GM12865 (cell line): Measurements from ENCODE around the gene TMEM158.

Experiments
- DNase-seq: peaks from one replicate; pipeline ENCODE4 v3.0.0; 2010; ENCODE audit warnings: low read depth
- H3K4me3 ChIP-seq: 2 replicates; pipeline ENCODE4 v1.5.1; 2011; ENCODE audit warnings: mild to moderate bottlenecking, low read depth, low read length, control low read depth
- TF ChIP-seq, protein P1 (sequence below): IDR thresholded peaks from 2 replicates; pipeline ENCODE4 v1.5.1; 2011; ENCODE audit warnings: low read length, control low read depth, low read depth, inconsistent platforms; ENCODE audit not compliant: insufficient read depth; ENCODE audit errors: missing control alignments

TMEM158 gene

DNA sequence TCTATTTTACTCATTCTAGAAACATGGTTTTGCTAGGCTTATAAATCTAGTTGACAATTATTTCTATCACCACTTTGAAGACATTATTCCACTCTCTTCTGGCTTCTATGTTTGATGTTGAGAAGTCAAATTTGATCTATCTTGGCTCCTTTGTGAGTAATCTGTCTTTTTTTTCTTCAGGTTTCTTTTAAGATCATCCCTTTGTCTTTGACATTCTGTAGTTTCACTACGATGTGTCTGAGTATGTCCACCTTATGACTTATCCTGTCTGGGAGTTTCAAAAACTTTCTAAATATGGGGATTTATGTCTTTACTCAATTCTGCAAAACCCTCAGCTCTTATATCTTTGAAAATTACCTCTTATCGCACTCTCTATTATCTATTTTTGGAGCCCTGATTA is 41.0 kb upstream of the TMEM158 start:
- TF ChIP-seq, protein P1, sequence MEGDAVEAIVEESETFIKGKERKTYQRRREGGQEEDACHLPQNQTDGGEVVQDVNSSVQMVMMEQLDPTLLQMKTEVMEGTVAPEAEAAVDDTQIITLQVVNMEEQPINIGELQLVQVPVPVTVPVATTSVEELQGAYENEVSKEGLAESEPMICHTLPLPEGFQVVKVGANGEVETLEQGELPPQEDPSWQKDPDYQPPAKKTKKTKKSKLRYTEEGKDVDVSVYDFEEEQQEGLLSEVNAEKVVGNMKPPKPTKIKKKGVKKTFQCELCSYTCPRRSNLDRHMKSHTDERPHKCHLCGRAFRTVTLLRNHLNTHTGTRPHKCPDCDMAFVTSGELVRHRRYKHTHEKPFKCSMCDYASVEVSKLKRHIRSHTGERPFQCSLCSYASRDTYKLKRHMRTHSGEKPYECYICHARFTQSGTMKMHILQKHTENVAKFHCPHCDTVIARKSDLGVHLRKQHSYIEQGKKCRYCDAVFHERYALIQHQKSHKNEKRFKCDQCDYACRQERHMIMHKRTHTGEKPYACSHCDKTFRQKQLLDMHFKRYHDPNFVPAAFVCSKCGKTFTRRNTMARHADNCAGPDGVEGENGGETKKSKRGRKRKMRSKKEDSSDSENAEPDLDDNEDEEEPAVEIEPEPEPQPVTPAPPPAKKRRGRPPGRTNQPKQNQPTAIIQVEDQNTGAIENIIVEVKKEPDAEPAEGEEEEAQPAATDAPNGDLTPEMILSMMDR = no peak
- DNase-seq = no peak
- H3K4me3 ChIP-seq = no peak overlapping the region

DNA sequence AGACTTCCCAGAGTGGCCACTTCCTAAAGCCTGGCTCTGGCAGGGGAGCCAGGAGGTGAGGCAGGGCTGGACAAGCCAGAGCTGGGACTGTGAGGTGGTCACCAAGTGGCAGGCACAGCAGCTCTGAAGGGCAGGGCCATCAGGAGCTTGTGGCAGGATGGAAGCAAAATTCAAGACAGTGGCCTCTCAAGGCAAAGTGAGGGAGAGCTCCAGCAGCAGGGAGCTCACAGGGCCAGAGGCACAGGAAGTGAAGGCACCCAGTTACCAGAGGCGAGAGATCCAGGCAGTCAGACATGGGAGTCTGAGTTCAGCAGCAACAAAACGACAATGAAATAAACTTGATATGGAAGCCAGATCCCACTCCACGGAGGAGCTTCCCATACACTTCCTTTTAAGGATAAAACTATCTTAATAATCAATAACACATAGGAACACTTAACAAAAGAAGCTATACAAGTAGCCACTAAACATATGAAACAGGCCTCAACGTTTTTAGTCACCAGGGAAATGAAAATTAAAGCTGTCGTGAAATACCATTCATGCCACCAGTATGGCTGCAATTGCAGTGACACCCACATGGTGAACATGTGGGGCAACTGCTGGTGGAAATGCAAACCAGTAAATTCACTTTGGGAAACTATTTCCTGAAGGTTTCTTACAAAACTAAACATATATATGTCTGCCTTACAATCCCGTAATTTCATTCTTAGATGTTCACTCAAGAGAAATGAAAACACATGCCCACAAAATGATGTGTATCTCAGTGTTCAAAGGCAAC is 35.4 kb upstream of the TMEM158 start:
- no peak for DNase-seq
- H3K4me3 ChIP-seq = no peak overlapping the region
- TF ChIP-seq, protein P1 = no peak

DNA sequence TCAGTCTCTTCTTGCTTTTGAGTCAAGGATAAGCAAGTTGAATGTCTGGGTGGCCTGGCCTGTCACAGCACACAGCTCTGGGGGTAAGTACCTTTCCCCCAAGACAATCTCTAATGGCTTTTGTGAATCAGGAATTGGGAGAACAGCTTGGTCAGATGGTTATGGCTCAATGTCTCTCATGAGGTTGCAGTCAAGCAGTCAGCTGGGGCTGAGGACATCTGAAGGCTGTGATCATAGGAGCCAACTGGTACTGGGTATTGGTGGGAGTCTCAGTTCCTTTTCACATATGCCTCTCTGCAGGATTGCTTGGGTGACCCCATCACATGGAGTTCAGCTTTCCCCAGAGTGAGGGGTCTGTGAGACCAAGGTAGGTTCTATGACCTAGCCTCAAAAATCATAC is 33.0 kb upstream of the TMEM158 start:
- DNase-seq = no peak
- TF ChIP-seq, protein P1 = no peak
- no peak overlapping the region for H3K4me3 ChIP-seq

DNA sequence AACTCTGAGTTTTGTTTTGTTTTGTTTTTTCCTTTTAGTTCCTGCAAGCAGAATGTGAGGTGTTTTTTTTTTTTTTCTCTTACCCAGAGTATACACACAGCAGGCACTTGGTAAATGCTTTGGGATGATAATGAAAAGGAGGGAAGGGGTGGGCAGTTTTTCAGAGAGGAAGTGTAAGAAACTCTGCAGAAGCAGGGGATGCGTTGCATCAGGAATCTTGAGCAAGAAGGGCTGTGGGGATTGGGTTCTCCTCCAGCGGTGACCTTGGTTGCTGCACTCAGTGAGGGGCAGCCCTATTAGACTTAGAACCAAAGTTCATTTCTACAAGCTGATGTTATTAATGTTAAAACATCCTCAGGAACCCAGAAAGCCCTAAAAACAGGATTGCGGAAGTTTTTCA is 32.2 kb upstream of the TMEM158 start:
- DNase-seq = no peak
- TF ChIP-seq, protein P1 = no peak
- no peak overlapping the region for H3K4me3 ChIP-seq

DNA sequence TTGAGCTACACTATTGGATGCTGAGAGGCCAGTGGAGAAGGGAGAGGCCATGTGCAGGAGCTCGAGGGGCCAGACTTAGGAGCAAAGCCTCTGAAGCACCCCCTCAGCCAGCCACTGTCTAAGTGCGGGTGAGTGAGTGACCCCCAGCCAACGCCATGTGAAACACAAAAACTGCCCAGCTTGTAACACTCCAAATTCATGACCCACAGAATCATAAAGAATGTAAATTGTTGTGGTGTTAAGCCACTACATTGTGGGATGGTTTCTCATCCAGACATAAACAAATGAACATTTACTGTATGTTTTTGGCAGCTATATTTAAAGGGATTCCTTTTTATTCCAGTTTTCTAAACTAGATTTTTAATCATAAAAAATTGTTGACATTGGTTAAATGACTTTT is 27.2 kb upstream of the TMEM158 start:
- DNase-seq = no peak
- TF ChIP-seq, protein P1 = no peak
- H3K4me3 ChIP-seq = no peak overlapping the region

DNA sequence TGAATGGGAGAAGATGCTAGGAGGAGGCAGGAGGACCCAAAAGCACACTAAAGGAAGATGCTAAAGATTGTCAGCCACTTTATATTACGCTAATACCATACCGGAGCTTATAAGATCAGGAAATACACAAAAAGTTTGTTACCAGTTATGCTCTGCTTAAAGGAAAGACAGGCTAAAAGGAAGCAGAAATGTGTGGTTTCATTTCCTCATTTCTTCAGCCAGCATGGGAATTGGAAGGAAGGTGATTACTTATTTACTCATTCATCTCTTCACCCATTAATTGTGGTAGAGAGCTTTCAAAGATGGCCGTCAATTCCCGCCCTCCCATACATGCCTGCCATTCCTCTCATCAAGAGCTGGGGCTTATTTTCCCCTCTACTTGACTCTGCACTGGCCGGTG is 26.7 kb upstream of the TMEM158 start:
- H3K4me3 ChIP-seq = no peak overlapping the region
- DNase-seq = no peak
- TF ChIP-seq, protein P1 = no peak

DNA sequence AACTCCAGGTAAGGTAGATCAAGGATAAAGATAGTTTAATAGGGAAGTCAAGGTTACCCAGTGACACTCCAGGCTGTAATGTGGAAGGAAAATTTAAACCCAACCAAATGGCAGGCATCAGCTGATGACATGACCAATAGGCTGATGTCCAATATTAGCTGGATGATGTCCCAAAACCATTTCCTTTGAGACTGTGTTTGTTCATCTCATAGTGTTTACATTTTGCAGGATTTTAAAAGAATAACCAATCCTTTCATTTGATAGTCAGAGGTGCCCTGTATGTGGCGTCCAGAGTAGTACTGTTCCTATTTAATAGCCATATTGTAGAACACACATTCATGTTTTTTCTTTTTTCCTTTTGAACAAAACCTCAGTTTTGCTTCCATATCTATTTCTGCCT is 23.3 kb upstream of the TMEM158 start:
- TF ChIP-seq, protein P1 = no peak
- no peak overlapping the region for H3K4me3 ChIP-seq
- no peak for DNase-seq
